ENCODE results near the gene IGFBP2. TPM values are rescaled to one million over a fixed set of nuclear protein-coding genes. Genes with fewer than 3 reads are reported as not detected.

The IGFBP2 gene
- total and polyA plus RNA-seq, 2 experiments from 2014 or later, result 177 to 364 TPM

DNA sequence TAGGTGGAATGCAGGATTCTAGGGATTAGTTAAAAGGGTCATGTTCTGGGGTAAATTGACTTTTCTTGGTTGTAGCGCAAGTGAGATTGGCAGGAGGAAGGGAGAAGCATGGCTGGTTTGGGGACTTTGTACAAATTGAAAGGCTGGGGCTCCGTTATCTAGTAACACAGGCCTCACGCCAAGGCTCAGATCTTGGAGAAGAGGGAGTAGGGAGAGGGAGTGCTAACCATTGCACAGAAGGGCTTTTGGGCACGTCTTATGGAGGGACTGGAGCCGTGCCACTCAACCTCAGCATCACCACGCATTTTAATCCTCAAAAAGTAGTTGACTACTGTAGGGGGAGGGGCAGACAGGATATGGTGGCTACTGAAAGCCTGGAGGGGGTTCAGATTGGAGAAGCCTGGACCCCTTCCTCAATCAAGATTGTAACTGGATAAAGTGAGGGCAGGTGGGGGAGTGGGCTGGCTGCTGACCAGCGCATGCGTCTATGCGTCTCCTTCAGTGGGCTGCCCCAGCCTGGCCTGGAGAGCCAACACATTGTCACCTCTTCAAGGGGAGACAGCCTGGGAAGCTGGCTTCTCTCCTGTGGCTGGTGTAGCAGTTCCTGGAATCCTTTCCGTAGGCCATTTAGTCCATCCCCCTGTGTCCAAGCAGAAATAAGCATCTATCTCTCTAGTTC, 47.9 kb downstream of the IGFBP2 start:
- Mint-ChIP-seq H3K27me3 (ENCODE audit: insufficient read depth, low read depth, poor library complexity) (peaks cover 14% of the 10 kb centered on the region), H3K4me1 (peaks cover 30% of the 10 kb centered on the region), H3K9me3 (no peaks in the 10 kb centered on the region), H3K27ac (no peak overlapping the region), H3K4me3 (no peak overlapping the region; the same call in 2 of the 3 replicates), H3K36me3 (ENCODE audit: low read depth) (no peaks in the 10 kb centered on the region)
- Histone ChIP-seq H3F3A (replicated peaks; ENCODE audit: low read depth) (no peaks in the 10 kb centered on the region), H3K36me3 (ENCODE audit: insufficient read depth) (no peaks in the 10 kb centered on the region), H3K79me2 (replicated peaks; ENCODE audit: insufficient read depth) (no peaks in the 10 kb centered on the region), H3K27ac (ENCODE audit: low read depth) (no peak overlapping the region), H2AFZ (no peak overlapping the region), H3K4me1 (ENCODE audit: insufficient read depth) (peaks cover 3% of the 10 kb centered on the region; the same call in 1 of the 2 replicates), H3K9me2 (ENCODE audit: insufficient read depth) (no peaks in the 10 kb centered on the region), H3K4me2 (no peak overlapping the region), H3K27me3 (ENCODE audit: insufficient read depth) (no peaks in the 10 kb centered on the region), H3K4me3 (no peak overlapping the region), H4K20me1 (replicated peaks; ENCODE audit: insufficient read depth) (no peaks in the 10 kb centered on the region)
- ATAC-seq (no peak), DNase-seq (ENCODE audit: low spot score) (no peak)
- TF ChIP-seq NANOG (IDR thresholded peaks at IDR 0.05; ENCODE audit: borderline replicate concordance) (no peak), ETS1 (IDR thresholded peaks at IDR 0.05) (no peak), CREB1 (CRISPR knock-in tag; IDR thresholded peaks at IDR 0.05; ENCODE audit: low read depth) (no peak), STAT1 (IDR thresholded peaks at IDR 0.05; ENCODE audit: unreplicated experiment) (no peak), JUNB (IDR thresholded peaks at IDR 0.05; ENCODE audit: unreplicated experiment) (no peak), ZNF114 (CRISPR knock-in tag; IDR thresholded peaks at IDR 0.05) (no peak), POLR2AphosphoS5 (IDR thresholded peaks at IDR 0.05; ENCODE audit: low read depth) (no peak), EZH2 (IDR thresholded peaks at IDR 0.05; ENCODE audit: low read depth, unreplicated experiment) (no peak), EZH2phosphoT487 (IDR thresholded peaks at IDR 0.05; ENCODE audit: unreplicated experiment) (no peak)
- TF ChIP-seq, protein P1, sequence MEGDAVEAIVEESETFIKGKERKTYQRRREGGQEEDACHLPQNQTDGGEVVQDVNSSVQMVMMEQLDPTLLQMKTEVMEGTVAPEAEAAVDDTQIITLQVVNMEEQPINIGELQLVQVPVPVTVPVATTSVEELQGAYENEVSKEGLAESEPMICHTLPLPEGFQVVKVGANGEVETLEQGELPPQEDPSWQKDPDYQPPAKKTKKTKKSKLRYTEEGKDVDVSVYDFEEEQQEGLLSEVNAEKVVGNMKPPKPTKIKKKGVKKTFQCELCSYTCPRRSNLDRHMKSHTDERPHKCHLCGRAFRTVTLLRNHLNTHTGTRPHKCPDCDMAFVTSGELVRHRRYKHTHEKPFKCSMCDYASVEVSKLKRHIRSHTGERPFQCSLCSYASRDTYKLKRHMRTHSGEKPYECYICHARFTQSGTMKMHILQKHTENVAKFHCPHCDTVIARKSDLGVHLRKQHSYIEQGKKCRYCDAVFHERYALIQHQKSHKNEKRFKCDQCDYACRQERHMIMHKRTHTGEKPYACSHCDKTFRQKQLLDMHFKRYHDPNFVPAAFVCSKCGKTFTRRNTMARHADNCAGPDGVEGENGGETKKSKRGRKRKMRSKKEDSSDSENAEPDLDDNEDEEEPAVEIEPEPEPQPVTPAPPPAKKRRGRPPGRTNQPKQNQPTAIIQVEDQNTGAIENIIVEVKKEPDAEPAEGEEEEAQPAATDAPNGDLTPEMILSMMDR (conservative IDR thresholded peaks at IDR 0.05; ENCODE audit: low read depth in 2 of 2), result no peak
- TF ChIP-seq, protein P2, sequence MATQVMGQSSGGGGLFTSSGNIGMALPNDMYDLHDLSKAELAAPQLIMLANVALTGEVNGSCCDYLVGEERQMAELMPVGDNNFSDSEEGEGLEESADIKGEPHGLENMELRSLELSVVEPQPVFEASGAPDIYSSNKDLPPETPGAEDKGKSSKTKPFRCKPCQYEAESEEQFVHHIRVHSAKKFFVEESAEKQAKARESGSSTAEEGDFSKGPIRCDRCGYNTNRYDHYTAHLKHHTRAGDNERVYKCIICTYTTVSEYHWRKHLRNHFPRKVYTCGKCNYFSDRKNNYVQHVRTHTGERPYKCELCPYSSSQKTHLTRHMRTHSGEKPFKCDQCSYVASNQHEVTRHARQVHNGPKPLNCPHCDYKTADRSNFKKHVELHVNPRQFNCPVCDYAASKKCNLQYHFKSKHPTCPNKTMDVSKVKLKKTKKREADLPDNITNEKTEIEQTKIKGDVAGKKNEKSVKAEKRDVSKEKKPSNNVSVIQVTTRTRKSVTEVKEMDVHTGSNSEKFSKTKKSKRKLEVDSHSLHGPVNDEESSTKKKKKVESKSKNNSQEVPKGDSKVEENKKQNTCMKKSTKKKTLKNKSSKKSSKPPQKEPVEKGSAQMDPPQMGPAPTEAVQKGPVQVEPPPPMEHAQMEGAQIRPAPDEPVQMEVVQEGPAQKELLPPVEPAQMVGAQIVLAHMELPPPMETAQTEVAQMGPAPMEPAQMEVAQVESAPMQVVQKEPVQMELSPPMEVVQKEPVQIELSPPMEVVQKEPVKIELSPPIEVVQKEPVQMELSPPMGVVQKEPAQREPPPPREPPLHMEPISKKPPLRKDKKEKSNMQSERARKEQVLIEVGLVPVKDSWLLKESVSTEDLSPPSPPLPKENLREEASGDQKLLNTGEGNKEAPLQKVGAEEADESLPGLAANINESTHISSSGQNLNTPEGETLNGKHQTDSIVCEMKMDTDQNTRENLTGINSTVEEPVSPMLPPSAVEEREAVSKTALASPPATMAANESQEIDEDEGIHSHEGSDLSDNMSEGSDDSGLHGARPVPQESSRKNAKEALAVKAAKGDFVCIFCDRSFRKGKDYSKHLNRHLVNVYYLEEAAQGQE (IDR thresholded peaks at IDR 0.05; ENCODE audit: unreplicated experiment), result no peak
